OCI-LY7 (cell line): ENCODE data around the gene GPR87.

ENCODE experiments used
- CTCF ChIP-seq: fragments of 200-600 bp; sonication (generic); conservative IDR thresholded peaks from 2 replicates; pipeline ENCODE4 v1.5.1; 2014; ENCODE audit warnings: mild to moderate bottlenecking, antibody characterized with exemption, low read length, moderate library complexity, mixed read lengths
- EZH2phosphoT487 ChIP-seq: fragments of 200-600 bp; sonication (generic); IDR thresholded peaks from 2 replicates; pipeline ENCODE4 v1.6.1; 2018; ENCODE audit warnings: low read depth, borderline replicate concordance, mild to moderate bottlenecking, mixed run types, antibody characterized with exemption, low read length, moderate library complexity, mixed read lengths

- no peak for TF ChIP-seq CTCF
- no peak for TF ChIP-seq EZH2phosphoT487
Measured at GRCh38 chr3:151285940-151286339, 30.7 kb downstream of the GPR87 start.
